Right renal pelvis (tissue), 4 donors: ENCODE measurements around the gene SLC38A5. TPM values are rescaled to one million over a fixed set of nuclear protein-coding genes. Genes with fewer than 3 reads are reported as not detected.
"Not testable (repeated sequence)": the region's sequence is repeated elsewhere in the genome, so short reads cannot be mapped to it uniquely, and the experiment has no call there.

Experiments used
- DNase-seq, 4 donors: peaks; one replicate each; pipeline ENCODE4 v3.0.0-alpha.2; 2013; ENCODE audit warnings: low read depth in 4 of 4, low spot score in 3 of 4, missing footprints in 1 of 4
- polyA plus RNA-seq, 4 donors: library from polyadenylated mRNA; unstranded; fragments of 120-200 nt; gene quantifications; one replicate each; pipeline ENCODE4 v1.2.1, GENCODE V29; 2013; ENCODE audit not compliant: insufficient read length in 4 of 4

The SLC38A5 gene
- polyA plus RNA-seq, 4 donors = 4.6 to 7.2 (median 5.2) TPM

GRCh38 chrX:48470833-48471118, 716 bp upstream of the SLC38A5 start:
- no peak for DNase-seq

DNA sequence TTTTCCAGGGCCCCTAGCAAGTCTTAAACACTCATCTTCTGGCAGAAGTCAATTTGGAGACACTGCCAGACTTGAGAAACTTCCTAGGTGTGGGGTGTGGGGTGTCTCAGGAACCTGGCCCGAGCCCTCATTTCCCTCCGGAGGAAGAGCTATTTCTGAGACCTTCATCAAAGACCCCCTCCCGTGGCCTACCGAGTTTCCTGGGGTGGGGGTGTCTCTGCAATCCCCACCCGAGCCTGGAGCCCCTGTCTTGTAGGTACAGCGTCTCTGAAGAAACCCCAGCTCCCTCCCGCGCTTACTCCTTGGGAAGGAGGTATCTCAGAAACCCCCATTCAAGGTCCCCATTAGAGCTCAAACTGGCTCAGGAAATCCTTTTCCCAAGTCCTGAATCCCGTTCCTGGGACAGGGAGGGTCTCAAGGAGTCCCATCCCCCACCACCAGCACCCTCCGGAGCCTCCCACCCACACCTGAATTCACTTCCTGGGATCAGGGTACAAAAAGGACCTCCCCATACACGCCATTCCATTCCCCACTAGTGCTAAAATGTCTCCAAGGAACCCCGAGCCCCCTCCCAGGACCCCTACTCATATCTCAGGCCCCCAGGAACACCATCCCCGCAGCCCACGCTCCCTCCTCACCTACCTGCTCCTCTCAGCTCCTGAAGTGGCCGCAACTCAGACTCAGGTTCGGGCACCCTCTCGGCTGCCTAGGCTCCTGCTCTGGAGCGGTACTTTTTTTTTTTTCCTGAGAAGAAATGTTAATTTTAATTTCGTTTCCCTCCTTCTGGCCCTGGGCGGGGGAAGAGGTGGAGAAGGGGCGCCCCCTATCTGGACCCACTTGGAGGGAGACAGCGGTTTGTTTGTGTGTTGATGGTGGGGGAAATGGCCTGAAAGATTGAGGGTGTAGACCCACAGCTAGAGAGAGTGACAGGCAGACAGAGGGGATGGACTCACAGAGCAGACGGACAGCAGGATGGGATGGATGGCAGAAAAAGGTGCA, 1.1 kb downstream of the SLC38A5 start:
- no peak for DNase-seq

- DNase-seq = no peak
Observed at GRCh38 chrX:48468247-48468671, 1.8 kb downstream of the SLC38A5 start.

DNA sequence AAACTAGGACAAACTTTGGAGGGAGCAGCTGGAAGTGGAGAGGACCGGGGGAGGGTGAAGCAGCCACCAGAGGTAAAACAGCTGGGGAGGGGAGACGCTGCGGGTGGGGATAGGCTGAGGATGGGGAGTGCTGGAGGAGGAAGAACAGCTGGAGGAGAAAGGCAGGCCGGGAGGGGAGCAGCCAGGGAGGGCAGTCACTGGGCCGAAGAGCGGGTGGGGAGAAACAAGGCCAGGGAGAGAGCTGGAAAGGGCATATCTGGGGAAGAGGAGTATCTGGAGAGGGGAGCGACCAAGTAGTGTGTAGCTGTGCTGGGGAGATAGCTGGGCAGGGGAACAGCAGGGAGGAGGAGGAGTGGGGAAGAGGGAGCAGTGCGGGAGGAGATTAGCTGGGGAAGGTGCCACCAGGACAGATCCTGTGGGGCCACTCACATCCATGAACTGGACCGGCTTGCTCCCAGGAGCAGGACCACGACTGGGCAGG, 2.7 kb downstream of the SLC38A5 start:
- no peak for DNase-seq

- DNase-seq = no peak
Observed at GRCh38 chrX:48466696-48467095, 3.4 kb downstream of the SLC38A5 start.

DNA sequence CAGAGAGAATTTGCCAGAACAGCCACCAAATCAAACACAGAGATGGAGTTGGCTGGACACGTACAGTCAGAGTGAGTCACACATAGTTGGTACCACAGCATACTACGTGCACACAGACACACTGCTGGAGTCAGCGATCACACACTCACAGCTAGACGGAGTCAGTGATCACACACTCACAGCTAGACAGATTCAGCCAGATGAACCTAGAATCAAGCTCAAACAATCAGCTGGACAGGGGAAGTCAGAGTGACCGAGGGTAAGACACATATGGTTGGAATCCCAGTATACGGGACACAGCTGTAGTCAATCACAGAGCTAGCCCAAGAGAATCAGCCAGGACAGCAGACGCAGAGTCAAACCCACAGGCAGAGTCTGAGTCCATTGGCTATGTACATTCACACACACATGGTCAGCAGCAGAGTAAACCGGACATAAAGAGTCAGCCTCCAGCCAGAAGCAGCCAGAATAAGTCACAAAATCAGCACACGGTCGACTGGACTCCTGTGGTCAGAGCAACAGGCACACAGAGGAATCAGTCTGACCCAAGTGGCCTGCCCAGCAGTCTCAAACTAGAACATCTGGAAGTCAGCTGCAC, 4.6 kb downstream of the SLC38A5 start:
- DNase-seq = no peak

- DNase-seq = no peak
Observed at GRCh38 chrX:48461830-48462229, 8.2 kb downstream of the SLC38A5 start.

DNA sequence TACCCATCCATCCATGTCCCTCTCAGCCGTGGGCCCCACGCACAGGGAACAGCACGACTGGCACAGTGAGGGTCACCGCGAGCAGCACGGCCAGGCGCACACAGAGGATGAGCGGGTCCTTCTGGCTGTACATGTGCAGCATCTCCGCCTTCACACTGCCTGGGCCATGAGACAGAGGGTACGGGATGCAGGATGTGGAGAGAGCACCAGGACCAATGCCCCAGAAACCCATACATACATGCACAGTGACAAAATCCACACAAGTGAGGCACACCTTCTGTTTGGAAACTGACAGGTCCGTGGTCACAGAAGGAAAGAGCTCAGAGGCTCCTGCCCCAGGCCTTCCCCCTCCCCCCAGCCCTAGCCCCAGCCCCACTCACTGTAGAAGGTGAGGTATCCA, 9.5 kb downstream of the SLC38A5 start:
- DNase-seq = no peak

- DNase-seq = no peak
Observed at GRCh38 chrX:48460031-48460430, 10.0 kb downstream of the SLC38A5 start.

DNA sequence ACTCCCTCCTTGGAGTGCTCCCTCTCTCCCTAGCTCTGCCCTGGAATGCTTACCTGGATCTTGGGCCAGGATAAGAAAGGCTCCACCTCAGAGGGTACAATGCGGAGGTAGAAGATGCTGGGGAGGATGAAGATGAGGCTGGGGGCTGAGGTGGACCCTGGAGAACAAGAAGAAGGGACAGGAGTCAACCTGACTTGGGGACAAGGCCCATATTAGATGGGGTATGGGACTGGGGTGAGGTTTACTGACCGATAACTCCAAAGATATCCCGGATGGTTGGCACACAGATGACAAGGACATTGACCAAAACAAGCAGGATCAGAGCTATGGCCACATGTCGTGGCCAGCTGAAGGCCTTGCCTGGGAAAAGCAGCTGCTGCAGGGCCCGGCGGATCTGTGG, 10.6 kb downstream of the SLC38A5 start:
- no peak for DNase-seq

GRCh38 chrX:48458711-48459110, 11.3 kb downstream of the SLC38A5 start:
- DNase-seq = no peak

DNA sequence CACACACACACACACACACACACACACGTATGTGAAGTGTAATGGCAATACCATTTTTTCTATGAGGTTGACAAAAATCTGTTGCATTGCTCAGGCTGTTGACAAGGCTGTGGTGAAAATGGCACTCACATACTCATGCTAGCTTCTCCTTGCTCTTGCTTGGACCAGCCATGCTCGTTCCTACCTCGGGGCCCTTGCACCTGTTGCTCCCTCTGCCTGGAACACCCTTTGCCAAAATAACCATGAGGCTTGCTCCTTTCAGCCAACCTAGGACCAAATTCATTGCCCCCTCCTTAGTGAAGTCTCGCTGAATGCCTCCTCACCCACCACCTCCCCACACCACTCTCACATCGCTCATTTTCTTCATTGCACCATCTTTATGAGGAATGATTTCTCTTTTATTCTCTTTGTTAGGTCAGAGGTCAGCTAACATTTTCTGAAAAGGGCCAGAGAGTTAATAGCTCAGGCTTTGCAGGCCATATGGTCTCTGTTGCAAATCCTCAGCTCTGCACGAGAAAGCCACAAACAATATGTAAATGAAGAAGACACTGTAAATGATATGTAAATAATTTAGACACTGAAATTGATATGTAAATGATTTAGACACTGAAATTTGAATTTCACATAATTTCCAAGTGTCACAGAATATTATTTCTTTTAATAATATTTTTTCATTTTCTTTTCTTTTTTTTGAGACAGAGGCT, 13.3 kb downstream of the SLC38A5 start:
- DNase-seq = no peak

DNA sequence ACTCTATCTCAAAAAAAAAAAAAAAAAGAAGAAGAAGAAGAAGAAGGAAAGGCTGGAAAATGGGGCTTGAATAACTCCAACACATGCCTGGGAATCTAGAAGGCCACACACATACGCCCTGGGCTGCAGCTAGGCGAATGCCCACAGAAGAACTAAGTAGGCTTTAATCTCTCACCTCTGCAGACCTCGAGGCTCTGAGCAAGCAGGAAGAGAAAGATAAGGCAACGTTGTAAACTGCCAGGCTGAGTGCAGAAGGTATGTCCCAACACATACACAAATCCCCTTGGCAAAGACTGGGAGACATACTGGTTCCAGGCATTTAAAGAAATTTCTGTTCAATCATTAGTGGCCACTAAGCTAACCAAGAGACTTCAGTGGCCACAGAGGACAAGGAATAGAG, 18.4 kb downstream of the SLC38A5 start:
- DNase-seq = no peak

DNA sequence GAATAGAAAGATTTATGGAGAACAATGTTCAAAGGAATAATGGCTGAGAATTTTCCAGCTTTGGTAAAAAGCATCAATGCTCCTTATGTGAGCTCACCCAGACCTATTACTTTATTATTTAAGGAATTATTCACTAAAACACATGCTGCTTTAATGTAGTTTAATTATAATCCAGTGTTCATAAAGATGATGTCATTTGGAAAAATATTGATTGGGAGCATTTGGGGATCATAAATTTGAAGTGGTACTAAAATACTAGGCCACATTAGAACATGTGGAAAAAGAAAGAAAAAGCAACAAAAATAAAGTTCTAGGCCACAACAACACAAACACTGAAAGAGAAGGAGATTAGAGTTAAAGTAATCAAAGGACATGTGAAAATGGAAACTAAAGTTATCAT, 20.0 kb downstream of the SLC38A5 start:
- DNase-seq = no peak

GRCh38 chrX:48447201-48447600, 22.9 kb downstream of the SLC38A5 start:
- not testable (repeated sequence) for DNase-seq

- DNase-seq = not testable (repeated sequence)
Observed at GRCh38 chrX:48433713-48434112, 36.3 kb downstream of the SLC38A5 start.

GRCh38 chrX:48430166-48430565, 39.9 kb downstream of the SLC38A5 start:
- DNase-seq = not testable (repeated sequence)

GRCh38 chrX:48429606-48430005, 40.5 kb downstream of the SLC38A5 start:
- not testable (repeated sequence) for DNase-seq

DNA sequence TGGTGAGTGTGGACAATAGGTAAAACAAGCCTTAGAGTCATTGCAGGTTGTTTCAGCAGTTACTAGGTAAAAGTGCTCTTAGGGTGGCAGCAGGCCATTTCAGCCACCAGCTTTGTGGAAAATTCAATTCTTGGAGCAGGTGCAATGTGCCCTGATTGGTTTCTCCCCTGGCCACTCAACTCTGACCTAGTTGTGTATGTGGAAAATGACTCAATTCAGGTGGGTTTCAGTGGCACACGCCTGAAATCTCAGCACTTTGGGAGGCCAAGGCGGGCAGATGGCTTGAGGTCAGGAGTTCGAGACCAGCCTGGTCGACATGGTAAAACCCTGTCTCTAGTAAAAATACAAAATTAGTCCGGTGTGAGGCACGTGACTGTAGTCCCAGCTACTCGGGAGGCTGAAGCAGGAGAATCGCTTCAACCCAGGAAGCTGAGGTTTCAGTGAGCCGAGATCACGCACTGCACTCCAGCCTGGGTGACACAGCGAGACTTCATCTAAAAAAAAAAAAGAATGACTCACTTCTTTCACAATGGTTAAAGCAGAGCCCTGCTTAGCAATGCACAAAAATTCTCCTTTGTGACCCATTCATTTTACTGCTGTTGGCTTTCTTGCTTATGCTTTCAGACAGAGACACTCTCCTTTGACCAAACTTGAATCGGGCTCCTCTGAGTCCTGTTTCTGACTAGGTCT, 42.9 kb downstream of the SLC38A5 start:
- DNase-seq = not testable (repeated sequence)

DNA sequence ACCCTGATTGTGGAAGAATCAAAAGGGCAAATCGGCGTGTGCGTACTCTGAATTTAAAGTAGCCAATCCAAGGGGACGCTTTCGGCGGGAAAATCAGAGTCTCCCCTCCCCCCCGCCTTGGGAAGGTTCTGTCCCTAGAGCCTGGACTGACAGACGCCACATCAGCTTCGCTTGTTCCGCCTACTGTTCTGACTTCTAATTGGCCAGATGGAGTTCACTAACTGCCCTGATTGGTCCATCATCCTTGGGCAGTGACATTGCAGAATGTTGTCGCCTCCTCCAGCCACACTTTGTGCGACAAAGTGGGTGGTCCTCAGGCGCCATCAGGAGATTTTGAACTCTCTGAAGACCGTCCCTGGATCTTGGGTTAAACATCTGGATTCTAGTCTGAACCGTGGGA, 58.2 kb downstream of the SLC38A5 start, which contains the start of gene SSX4B:
TSS of gene SSX4B (minus strand) at position 101 of the 400 bp plus-strand sequence. CDS start 588 bp downstream, outside the sequence.
- DNase-seq = not testable (repeated sequence)
